Muscle of leg (tissue), 11 donors: ENCODE measurements around the gene PPP5C. TPM values are rescaled to one million over a fixed set of nuclear protein-coding genes. Genes with fewer than 3 reads are reported as not detected.

Source experiments
- DNase-seq: peaks from one replicate; pipeline ENCODE4 v3.0.0; 2013
- H3K27ac ChIP-seq: one replicate; pipeline ENCODE4 v1.5.1; 2013; ENCODE audit warnings: mild to moderate bottlenecking, low read length, control low read depth
- H3K27me3 ChIP-seq: one replicate; pipeline ENCODE4 v1.6.1; 2013; ENCODE audit warnings: low read length; ENCODE audit not compliant: control insufficient read depth, insufficient read depth
- H3K36me3 ChIP-seq: one replicate; pipeline ENCODE4 v1.6.1; 2013; ENCODE audit warnings: low read length; ENCODE audit not compliant: control insufficient read depth, insufficient read depth
- H3K4me1 ChIP-seq: one replicate; pipeline ENCODE4 v1.6.1; 2013; ENCODE audit warnings: low read length; ENCODE audit not compliant: control insufficient read depth, insufficient read depth
- H3K4me3 ChIP-seq: one replicate; pipeline ENCODE4 v1.5.1; 2013; ENCODE audit warnings: low read length, control low read depth
- H3K9me3 ChIP-seq: replicated peaks from 2 replicates; pipeline ENCODE4 v1.6.1; 2013; ENCODE audit warnings: low read depth, low read length; ENCODE audit not compliant: control insufficient read depth
- WGBS: methylation state at CpG from one replicate; pipeline ENCODE4 v1.1.5; 2013; ENCODE audit warnings: missing lambda C conversion rate; ENCODE audit not compliant: insufficient coverage; 5-methylcytosine and 5-hydroxymethylcytosine counted together
- polyA plus RNA-seq, 8 donors: library from polyadenylated mRNA; unstranded; fragments of 120-200 nt; gene quantifications; one replicate each; pipeline versions ENCODE4 v1.2.1 to v1.2.3, GENCODE V29; 2013; ENCODE audit warnings: inconsistent platforms in 1 of 8, low replicate concordance in 1 of 8; ENCODE audit not compliant: insufficient read length in 8 of 8, insufficient read depth in 1 of 8
- total RNA-seq: library from RNA; stranded (reverse); fragments of 120-200 nt; gene quantifications from one replicate; pipeline ENCODE4 v1.2.4, GENCODE V29; 2013

PPP5C gene
- total and polyA plus RNA-seq, 9 donors = 42.6 to 71.7 (median 60.9) TPM

DNA sequence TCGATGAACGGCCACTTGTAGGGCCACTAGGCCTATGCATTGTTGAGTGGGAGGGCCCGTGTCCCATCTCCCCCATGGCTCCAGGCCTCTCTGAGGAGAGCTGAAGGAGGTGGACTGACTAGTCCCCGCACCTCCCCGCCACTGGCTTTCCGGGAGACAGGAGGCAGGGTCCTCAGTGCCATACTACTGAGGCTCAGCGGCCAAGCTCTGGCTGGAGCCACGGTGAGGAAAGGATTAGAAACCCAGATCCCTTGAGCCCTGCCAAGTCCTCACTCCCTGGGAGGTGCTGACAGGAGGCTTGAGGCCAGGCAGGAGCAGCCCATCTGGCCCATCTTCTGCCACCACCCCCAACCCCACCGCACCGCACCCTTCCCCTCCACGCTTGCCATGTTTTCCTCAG, 37.5 kb downstream of the PPP5C start:
- H3K27me3 ChIP-seq = no peaks in the 10 kb centered on the region
- peaks cover 80% of the 10 kb centered on the region for H3K36me3 ChIP-seq
- no peak for DNase-seq
- WGBS = 81% methylated on average over 7 of the region's 11 CpGs
- H3K4me1 ChIP-seq = peaks cover 3% of the 10 kb centered on the region
- no peak overlapping the region for H3K27ac ChIP-seq
- H3K4me3 ChIP-seq = no peak overlapping the region
- peaks cover under 1% of the 10 kb centered on the region for H3K9me3 ChIP-seq

- H3K36me3 ChIP-seq = peaks cover 84% of the 10 kb centered on the region
- H3K27ac ChIP-seq = no peak overlapping the region
- H3K4me3 ChIP-seq = no peak overlapping the region
- H3K4me1 ChIP-seq = peaks cover 3% of the 10 kb centered on the region
- peaks cover 3% of the 10 kb centered on the region for H3K9me3 ChIP-seq
- H3K27me3 ChIP-seq = no peaks in the 10 kb centered on the region
- no peak for DNase-seq
- WGBS = 88% methylated on average over 9 of the region's 11 CpGs
Measured at GRCh38 chr19:46385636-46386035, 38.7 kb downstream of the PPP5C start.

- no peak overlapping the region for H3K27ac ChIP-seq
- H3K4me1 ChIP-seq = peaks cover 3% of the 10 kb centered on the region
- 93% methylated on average over 8 of the region's 10 CpGs for WGBS
- H3K4me3 ChIP-seq = no peak overlapping the region
- peaks cover 89% of the 10 kb centered on the region for H3K36me3 ChIP-seq
- H3K27me3 ChIP-seq = no peaks in the 10 kb centered on the region
- DNase-seq = no peak
- peaks cover 3% of the 10 kb centered on the region for H3K9me3 ChIP-seq
Measured at GRCh38 chr19:46386151-46386550, 39.3 kb downstream of the PPP5C start.

DNA sequence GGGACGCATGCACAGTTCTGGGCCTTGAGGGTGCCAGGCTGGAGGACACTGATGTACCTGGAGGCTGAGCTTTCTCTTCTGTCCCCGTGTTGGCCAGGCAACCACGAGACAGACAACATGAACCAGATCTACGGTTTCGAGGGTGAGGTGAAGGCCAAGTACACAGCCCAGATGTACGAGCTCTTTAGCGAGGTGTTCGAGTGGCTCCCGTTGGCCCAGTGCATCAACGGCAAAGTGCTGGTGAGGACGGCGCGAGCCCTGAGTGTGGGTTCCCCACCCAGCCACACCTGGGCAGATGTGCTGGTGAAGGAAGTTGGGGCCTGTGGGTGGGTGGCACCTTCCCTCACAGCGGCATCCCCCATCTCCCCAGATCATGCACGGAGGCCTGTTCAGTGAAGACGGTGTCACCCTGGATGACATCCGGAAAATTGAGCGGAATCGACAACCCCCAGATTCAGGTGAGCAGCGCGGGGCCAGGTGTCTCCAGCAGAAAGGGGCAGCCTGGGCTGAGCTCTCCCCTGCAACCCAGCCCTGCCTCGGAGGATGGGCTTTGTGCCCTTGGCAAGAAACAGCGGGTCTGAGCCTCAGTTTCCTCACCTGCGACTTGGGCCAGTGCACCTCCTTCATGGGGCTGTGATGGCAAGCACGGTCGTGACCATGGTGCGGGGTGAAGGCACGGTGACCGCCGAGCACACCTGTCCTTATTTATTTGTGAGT, 40.3 kb downstream of the PPP5C start:
- Histone ChIP-seq H3K27me3 (no peaks in the 10 kb centered on the region), H3K4me3 (no peak overlapping the region), H3K27ac (no peak overlapping the region), H3K9me3 (peaks cover 3% of the 10 kb centered on the region), H3K4me1 (peaks cover 6% of the 10 kb centered on the region), H3K36me3 (peaks cover 84% of the 10 kb centered on the region)
- WGBS = 94% methylated on average over 29 of the region's 30 CpGs
- no peak for DNase-seq

DNA sequence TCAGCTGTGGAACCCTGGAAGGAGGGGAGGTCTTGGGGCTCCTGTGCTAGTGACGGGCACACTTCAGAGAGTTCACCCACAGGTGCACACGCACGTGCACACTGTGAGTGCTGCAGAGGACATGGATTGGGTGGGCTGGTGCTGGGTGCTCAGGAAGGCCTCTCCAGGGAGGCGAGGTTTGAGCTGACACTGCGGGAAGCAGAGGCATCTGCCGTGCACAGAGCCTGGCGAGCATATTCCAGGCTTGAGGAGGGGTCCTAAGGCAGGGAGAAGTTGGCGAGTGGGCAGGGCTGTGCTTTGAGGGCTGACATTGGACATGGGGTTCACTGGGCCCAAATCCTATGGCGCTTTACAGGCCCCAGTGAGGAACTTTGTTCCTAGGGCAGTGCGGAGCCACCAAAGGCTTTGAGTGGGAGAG, 40.8 kb downstream of the PPP5C start:
- peaks cover 79% of the 10 kb centered on the region for H3K36me3 ChIP-seq
- peaks cover 12% of the 10 kb centered on the region for H3K4me1 ChIP-seq
- no peaks in the 10 kb centered on the region for H3K27me3 ChIP-seq
- no peak for DNase-seq
- peaks cover 3% of the 10 kb centered on the region for H3K9me3 ChIP-seq
- WGBS = 84% methylated on average over 10 of the region's 10 CpGs
- H3K4me3 ChIP-seq = no peak overlapping the region
- no peak overlapping the region for H3K27ac ChIP-seq

DNA sequence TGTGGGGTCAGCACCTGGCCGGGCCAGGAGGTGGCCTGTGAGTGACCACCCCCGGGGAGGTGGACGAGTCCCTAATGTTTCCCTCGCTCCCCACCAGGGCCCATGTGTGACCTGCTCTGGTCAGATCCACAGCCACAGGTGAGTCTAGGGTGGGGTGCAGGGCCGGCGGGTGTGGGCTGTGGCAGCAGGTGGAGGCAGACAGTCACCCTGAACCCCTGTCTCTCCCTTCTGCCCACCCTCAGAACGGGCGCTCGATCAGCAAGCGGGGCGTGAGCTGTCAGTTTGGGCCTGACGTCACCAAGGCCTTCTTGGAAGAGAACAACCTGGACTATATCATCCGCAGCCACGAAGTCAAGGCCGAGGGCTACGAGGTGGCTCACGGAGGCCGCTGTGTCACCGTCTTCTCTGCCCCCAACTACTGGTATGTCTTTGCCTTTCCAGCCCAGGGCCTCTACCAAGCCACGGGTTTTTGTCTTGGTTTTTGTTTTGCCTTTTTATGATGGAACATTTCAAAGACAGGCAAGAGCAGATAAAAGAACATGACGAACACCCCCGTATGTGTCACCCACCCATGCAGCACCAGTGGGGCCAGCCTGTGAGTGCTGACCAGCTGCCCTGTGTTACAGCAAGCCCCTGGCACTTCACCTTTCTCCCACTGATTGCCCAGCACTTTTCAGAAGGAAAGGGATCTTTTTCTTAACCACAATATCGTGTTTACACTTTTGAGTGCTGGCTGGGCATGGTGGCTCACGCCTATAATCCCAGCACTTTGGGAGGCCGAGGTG, 41.6 kb downstream of the PPP5C start:
- H3K4me3 ChIP-seq = no peak overlapping the region
- DNase-seq = no peak
- WGBS = 92% methylated on average over 16 of the region's 25 CpGs
- no peak overlapping the region for H3K27ac ChIP-seq
- H3K36me3 ChIP-seq = peaks cover 76% of the 10 kb centered on the region
- peaks cover 19% of the 10 kb centered on the region for H3K4me1 ChIP-seq
- H3K9me3 ChIP-seq = peaks cover 3% of the 10 kb centered on the region
- no peaks in the 10 kb centered on the region for H3K27me3 ChIP-seq

DNA sequence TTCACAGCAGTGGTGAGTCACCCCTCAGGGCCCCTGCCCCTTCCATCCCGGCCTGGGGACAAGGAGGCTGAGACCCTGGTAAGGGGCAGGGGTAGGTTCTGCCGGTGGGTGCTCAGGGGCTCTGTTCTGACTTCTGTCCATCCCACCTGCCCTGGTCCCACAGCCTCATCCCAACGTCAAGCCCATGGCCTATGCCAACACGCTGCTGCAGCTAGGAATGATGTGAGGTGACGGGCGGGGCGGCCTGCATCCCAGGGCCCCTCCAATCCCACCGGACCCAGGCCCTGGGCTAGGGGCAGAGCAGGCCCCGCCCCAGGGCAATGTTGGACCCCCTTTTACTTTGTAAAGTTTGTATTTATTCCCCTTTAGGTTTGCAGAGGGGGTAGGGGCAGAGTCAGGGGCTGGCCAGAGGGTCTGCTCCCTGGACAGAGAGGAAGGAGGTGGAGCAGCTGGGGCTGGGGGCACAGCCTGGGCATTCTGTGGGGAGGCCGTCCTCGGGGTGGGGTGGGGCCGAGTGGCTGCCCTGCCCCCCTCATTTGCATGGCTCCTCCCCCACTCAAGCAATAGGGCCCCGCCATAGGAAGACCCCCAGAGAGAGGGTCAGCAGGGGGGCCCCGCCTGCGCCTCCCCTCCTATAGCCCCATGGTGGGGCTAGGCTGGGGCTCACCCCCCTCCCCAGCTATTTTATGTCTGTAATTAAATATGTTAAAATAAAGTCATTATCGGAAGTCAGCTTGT, 43.4 kb downstream of the PPP5C start:
- no peaks in the 10 kb centered on the region for H3K27me3 ChIP-seq
- no peak for DNase-seq
- no peak overlapping the region for H3K27ac ChIP-seq
- 100% methylated on average over 5 of the region's 16 CpGs for WGBS
- no peak overlapping the region for H3K4me3 ChIP-seq
- peaks cover 66% of the 10 kb centered on the region for H3K36me3 ChIP-seq
- H3K9me3 ChIP-seq = peaks cover 3% of the 10 kb centered on the region
- H3K4me1 ChIP-seq = peaks cover 26% of the 10 kb centered on the region

DNA sequence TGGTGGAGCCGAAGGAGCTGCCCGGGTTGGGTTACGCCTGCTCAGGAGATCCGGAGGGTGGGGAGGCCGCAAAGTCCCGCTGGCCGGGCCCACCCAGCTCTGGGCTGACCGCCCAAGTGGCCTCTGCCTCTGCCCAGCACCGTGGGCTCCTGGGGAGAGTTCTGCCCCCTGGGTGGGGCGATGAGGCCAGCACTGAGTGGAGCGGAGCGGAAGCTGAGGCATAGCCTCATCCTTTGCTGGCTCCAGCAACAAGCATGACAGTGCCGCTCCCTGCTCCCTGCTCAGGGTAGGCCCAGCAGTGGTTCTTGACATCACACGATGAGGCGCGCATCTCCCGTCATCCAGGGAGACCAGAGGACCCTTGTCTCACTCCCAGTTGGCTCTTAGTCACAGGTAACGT, 44.0 kb downstream of the PPP5C start:
- no peak overlapping the region for H3K4me3 ChIP-seq
- H3K27ac ChIP-seq = no peak overlapping the region
- H3K9me3 ChIP-seq = peaks cover 3% of the 10 kb centered on the region
- peaks cover 28% of the 10 kb centered on the region for H3K4me1 ChIP-seq
- H3K27me3 ChIP-seq = no peaks in the 10 kb centered on the region
- peaks cover 63% of the 10 kb centered on the region for H3K36me3 ChIP-seq
- WGBS = 85% methylated on average over 16 of the region's 18 CpGs
- peak; percentile 49 for DNase-seq

- H3K27ac ChIP-seq = peak overlapping the region; percentile 69
- peaks cover 3% of the 10 kb centered on the region for H3K9me3 ChIP-seq
- WGBS = 79% methylated on average over 32 of the region's 33 CpGs
- H3K4me1 ChIP-seq = peaks cover 31% of the 10 kb centered on the region
- no peak for DNase-seq
- no peaks in the 10 kb centered on the region for H3K27me3 ChIP-seq
- H3K4me3 ChIP-seq = no peak overlapping the region
- peaks cover 57% of the 10 kb centered on the region for H3K36me3 ChIP-seq
Measured at GRCh38 chr19:46391296-46392251, 44.7 kb downstream of the PPP5C start.
